Measurements from ENCODE around the gene KDM4D.

GRCh38 chr11:95028357-95028756 is 54.8 kb downstream of the KDM4D start:
- TF ChIP-seq CTCF (IDR thresholded peaks at IDR 0.05) (no peak), POLR2AphosphoS5 (IDR thresholded peaks at IDR 0.05) (no peak)
